ENCODE data around the gene RBSN.

Gene RBSN

GRCh38 chr3:15074500-15074899 lies 24.4 kb downstream of the RBSN start:
- no peak for DNase-seq (ENCODE audit: low spot score)
- in situ Hi-C loops (cut with MboI; ENCODE audit: low sequenced_read_pairs, unreplicated experiment), result no loop called here
- no peak for TF ChIP-seq CTCF (IDR thresholded peaks at IDR 0.05; ENCODE audit: borderline replicate concordance, control extremely low read depth, extremely low read depth, insufficient read depth, missing control alignments)

DNA sequence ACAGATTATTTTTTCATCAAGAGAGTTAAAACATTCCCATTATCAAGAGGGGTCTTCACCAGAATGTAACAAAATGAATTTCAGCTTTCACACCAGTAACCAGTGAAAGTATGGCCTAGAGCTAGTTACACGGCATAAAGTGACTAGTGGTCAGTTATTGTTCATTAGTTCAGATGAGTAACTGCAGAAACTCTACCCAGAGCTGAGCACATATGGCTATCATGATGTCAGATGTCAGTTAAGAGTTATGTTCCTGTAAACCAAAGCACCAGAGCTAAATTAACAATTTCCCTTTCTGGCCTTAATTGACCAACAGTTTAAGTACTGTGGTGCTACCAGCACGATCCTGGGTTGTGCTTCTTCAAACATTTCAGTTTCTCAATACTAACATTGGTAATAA lies 27.2 kb downstream of the RBSN start:
- in situ Hi-C loops (cut with MboI; ENCODE audit: low sequenced_read_pairs, unreplicated experiment), result no loop called here
- no peak for DNase-seq (ENCODE audit: low spot score)
- TF ChIP-seq CTCF (IDR thresholded peaks at IDR 0.05; ENCODE audit: borderline replicate concordance, control extremely low read depth, extremely low read depth, insufficient read depth, missing control alignments), result no peak

GRCh38 chr3:15069441-15069840 lies 29.5 kb downstream of the RBSN start:
- DNase-seq (ENCODE audit: low spot score), result no peak
- in situ Hi-C loops (cut with MboI; ENCODE audit: low sequenced_read_pairs, unreplicated experiment), result no loop called here
- TF ChIP-seq CTCF (IDR thresholded peaks at IDR 0.05; ENCODE audit: borderline replicate concordance, control extremely low read depth, extremely low read depth, insufficient read depth, missing control alignments), result no peak

DNA sequence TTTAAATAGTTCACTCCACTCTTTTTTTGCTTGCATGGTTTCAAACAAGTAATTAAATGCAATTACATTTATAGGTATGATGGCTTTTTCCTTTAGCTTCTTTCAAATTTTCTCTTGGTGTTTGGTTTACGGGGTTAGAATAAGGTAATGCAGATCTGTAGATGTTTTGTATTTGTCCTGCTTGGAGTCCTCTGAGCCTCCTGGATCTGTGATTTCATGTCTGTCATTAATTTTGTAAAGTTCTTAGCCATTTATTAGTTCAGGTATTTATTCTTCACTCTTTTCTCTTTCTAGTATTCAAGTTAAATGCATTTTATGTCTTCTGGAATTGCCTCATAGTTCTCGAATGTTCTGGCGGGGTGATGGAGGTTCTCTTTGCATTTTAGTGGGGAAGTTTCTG lies 32.5 kb downstream of the RBSN start:
- no peak for TF ChIP-seq CTCF (IDR thresholded peaks at IDR 0.05; ENCODE audit: borderline replicate concordance, control extremely low read depth, extremely low read depth, insufficient read depth, missing control alignments)
- in situ Hi-C loops (cut with MboI; ENCODE audit: low sequenced_read_pairs, unreplicated experiment), result no loop called here
- no peak for DNase-seq (ENCODE audit: low spot score)

DNA sequence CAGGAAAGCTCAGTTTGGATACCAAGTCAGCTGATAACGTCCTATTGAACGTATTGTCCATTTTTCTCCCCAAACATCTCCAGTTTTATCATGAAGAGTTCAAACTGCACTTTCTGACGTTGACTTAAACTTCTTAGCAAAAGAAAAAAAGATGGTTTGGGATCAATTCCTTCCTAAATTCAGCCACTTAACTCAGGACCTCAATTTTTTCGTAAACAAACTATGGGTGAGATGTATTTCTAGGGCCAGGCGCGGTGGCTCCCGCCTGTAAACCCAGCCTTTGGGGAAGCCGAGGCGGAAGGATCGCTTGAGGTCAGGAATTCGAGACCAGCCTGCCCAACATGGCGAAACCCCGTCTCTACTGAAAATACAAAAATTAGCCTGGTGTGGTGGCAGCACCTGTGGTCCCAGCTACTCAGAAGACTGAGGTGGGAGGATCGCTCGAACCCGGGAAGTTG lies 33.4 kb downstream of the RBSN start:
- in situ Hi-C loops (cut with MboI; ENCODE audit: low sequenced_read_pairs, unreplicated experiment), result no loop called here
- no peak for DNase-seq (ENCODE audit: low spot score)
- no peak for TF ChIP-seq CTCF (IDR thresholded peaks at IDR 0.05; ENCODE audit: borderline replicate concordance, control extremely low read depth, extremely low read depth, insufficient read depth, missing control alignments)

DNA sequence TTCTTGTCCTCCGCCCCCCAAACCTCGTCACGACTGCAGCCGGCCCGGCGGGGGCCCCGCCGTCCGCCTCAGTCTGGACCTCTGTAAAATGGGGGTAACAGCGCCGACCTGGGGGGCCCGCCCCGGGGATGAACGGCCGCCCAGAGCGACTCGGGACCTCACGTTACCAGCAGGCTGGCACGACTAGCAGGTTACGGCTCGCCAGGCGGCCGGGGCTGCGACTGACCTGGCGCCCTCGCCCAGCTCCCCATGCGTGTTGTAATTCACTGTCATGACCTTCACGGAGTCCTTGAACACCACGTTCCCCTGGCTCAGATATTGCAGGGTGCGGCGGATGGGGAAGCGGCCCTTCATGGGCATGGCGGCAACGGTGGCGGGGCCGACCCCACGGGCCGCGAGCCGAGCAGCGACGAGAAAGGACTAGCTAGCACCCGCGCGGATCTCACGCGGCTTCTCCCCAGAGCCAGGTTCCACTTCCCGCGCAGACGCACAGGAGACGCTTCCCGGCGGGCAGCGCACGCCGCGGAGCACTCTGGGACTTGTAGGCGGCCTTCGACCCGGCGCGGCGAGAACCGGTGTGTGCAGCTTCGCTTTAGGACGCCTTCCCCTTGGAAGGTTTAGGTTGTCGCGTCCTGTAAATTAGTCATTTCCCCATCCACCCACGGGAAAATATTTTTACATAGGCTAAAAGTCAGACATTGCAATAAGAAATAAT lies 34.0 kb downstream of the RBSN start, which contains the start of gene MRPS25:
MRPS25 (minus strand) TSS at position 481 of the 715 bp plus-strand sequence; CDS start at position 360, 121 bp downstream.
- TF ChIP-seq CTCF (IDR thresholded peaks at IDR 0.05; ENCODE audit: borderline replicate concordance, control extremely low read depth, extremely low read depth, insufficient read depth, missing control alignments), result no peak
- in situ Hi-C loops (cut with MboI; ENCODE audit: low sequenced_read_pairs, unreplicated experiment), result no loop called here
- DNase-seq (ENCODE audit: low spot score), result peak; percentile 97

Data from GM13976 (cell line).